Measurements from ENCODE around the gene PLCL1.

PLCL1 gene

DNA sequence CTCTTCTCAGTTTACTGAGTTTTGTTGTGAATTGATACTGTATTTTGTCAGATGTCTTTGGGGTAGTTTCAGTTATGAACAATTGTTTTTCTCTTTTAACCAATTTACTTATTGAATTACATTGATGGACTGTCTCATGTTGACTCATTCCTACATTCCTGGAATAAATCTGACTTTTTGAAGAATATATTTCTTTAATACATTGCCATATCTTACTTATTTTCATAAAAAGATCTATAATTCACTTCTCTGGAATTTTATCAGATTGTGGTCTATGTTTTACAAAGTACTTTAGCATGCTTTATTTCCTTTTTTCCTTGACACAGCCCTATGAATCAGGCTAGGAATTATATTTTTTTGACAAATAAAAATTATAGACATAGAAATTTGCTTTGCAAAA is 268.3 kb downstream of the PLCL1 start:
- H3K36me3 ChIP-seq (ENCODE audit: insufficient read depth, low read length), result no peaks in the 10 kb centered on the region
- no peaks in the 10 kb centered on the region for H3K4me1 ChIP-seq (ENCODE audit: insufficient read depth, low read length)
- H3K27me3 ChIP-seq (ENCODE audit: control insufficient read depth in 1 of 2, insufficient read depth in 2 of 2, low read length in 2 of 2), result no peaks in the 10 kb centered on the region
- no peak overlapping the region for H3K4me3 ChIP-seq (ENCODE audit: low read depth in 1 of 2, low read length in 2 of 2)
- H3K9ac ChIP-seq (ENCODE audit: low read length), result no peak overlapping the region
- no peaks in the 10 kb centered on the region for H3K9me3 ChIP-seq (ENCODE audit: low read length)
- H3K27ac ChIP-seq (ENCODE audit: low read depth, low read length), result no peak overlapping the region

GRCh38 chr2:198073253-198073652 is 268.9 kb downstream of the PLCL1 start:
- H3K9me3 ChIP-seq (ENCODE audit: low read length), result no peaks in the 10 kb centered on the region
- H3K27me3 ChIP-seq (ENCODE audit: control insufficient read depth in 1 of 2, insufficient read depth in 2 of 2, low read length in 2 of 2), result no peaks in the 10 kb centered on the region
- H3K36me3 ChIP-seq (ENCODE audit: insufficient read depth, low read length), result no peaks in the 10 kb centered on the region
- H3K4me1 ChIP-seq (ENCODE audit: insufficient read depth, low read length), result no peaks in the 10 kb centered on the region
- no peak overlapping the region for H3K27ac ChIP-seq (ENCODE audit: low read depth, low read length)
- no peak overlapping the region for H3K9ac ChIP-seq (ENCODE audit: low read length)
- no peak overlapping the region for H3K4me3 ChIP-seq (ENCODE audit: low read depth in 1 of 2, low read length in 2 of 2)

GRCh38 chr2:198077477-198077876 is 273.1 kb downstream of the PLCL1 start:
- H3K9me3 ChIP-seq (ENCODE audit: low read length), result no peaks in the 10 kb centered on the region
- H3K27me3 ChIP-seq (ENCODE audit: control insufficient read depth in 1 of 2, insufficient read depth in 2 of 2, low read length in 2 of 2), result no peaks in the 10 kb centered on the region
- H3K36me3 ChIP-seq (ENCODE audit: insufficient read depth, low read length), result no peaks in the 10 kb centered on the region
- no peak overlapping the region for H3K9ac ChIP-seq (ENCODE audit: low read length)
- no peak overlapping the region for H3K4me3 ChIP-seq (ENCODE audit: low read depth in 1 of 2, low read length in 2 of 2)
- H3K4me1 ChIP-seq (ENCODE audit: insufficient read depth, low read length), result no peaks in the 10 kb centered on the region
- no peak overlapping the region for H3K27ac ChIP-seq (ENCODE audit: low read depth, low read length)

DNA sequence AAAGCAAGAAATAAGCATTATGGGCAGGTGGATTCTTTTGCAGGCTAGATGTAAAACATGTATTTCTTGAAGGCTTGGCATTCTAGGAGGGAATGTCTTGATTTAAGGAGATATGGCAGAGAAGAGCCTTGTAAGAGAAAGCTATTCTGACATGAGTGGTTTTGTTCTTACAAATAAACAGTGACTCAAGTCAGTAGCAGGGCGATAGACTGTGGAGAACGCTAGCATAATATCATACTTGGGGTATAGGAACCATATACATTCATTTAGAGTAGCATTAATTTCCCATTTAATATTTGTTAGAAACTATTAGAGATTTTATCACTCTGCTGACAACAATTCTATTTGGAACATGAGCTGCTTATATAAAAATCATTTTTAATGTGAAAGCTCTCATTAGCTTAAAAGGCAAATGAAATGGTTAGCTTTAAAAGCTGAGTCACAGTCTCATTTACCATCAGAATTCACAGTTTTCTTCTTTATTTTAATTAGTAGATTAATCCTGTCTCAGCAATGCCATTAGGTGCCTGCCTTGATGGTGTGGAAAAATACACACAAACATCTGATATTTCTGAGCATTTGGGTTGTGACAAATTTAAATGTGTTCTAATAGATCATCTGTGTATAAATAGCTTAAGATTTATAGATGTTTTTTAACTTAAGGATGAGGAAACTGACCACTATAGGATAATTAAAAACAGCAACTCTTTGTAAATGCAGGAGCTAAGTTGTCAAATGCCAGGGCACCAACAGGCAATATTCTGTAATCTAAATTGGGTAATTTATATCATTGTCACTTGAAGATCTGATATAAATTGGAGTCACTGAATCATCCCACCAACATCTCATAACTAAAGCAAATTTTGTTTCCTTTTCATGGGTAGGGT is 276.7 kb downstream of the PLCL1 start:
- Histone ChIP-seq H3K9ac (ENCODE audit: low read length) (no peak overlapping the region), H3K4me1 (ENCODE audit: insufficient read depth, low read length) (no peaks in the 10 kb centered on the region), H3K27me3 (ENCODE audit: control insufficient read depth in 1 of 2, insufficient read depth in 2 of 2, low read length in 2 of 2) (no peaks in the 10 kb centered on the region), H3K27ac (ENCODE audit: low read depth, low read length) (no peak overlapping the region), H3K36me3 (ENCODE audit: insufficient read depth, low read length) (no peaks in the 10 kb centered on the region), H3K9me3 (ENCODE audit: low read length) (no peaks in the 10 kb centered on the region), H3K4me3 (ENCODE audit: low read depth in 1 of 2, low read length in 2 of 2) (no peak overlapping the region)

- Histone ChIP-seq H3K36me3 (ENCODE audit: insufficient read depth, low read length) (no peaks in the 10 kb centered on the region), H3K9ac (ENCODE audit: low read length) (no peak overlapping the region), H3K4me3 (ENCODE audit: low read depth in 1 of 2, low read length in 2 of 2) (no peak overlapping the region), H3K9me3 (ENCODE audit: low read length) (no peaks in the 10 kb centered on the region), H3K4me1 (ENCODE audit: insufficient read depth, low read length) (no peaks in the 10 kb centered on the region), H3K27ac (ENCODE audit: low read depth, low read length) (no peak overlapping the region), H3K27me3 (ENCODE audit: control insufficient read depth in 1 of 2, insufficient read depth in 2 of 2, low read length in 2 of 2) (no peaks in the 10 kb centered on the region)
Observed at GRCh38 chr2:198084156-198084555, 279.8 kb downstream of the PLCL1 start.

DNA sequence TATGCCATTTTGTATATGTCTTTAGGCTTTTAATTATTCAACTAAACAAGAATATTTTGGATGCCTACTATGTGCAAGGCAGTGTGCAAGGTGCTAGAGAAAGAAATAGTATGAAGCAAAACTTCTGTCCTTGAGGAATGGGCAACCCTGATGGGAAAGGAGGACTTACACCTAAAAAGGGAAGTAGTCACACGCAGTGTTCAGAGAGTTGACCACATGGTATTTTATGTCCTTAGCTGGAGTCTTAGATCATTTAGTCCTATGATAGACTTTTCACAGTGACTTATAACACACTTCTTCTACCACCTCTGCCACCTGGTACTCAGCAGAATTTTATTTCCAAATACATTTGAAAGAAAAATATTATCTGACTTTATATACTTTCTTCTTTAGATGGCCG is 291.6 kb downstream of the PLCL1 start:
- no peaks in the 10 kb centered on the region for H3K9me3 ChIP-seq (ENCODE audit: low read length)
- no peaks in the 10 kb centered on the region for H3K27me3 ChIP-seq (ENCODE audit: control insufficient read depth in 1 of 2, insufficient read depth in 2 of 2, low read length in 2 of 2)
- peaks cover 4% of the 10 kb centered on the region for H3K4me1 ChIP-seq (ENCODE audit: insufficient read depth, low read length)
- no peak overlapping the region for H3K27ac ChIP-seq (ENCODE audit: low read depth, low read length)
- no peak overlapping the region for H3K4me3 ChIP-seq (ENCODE audit: low read depth in 1 of 2, low read length in 2 of 2)
- H3K36me3 ChIP-seq (ENCODE audit: insufficient read depth, low read length), result no peaks in the 10 kb centered on the region
- no peak overlapping the region for H3K9ac ChIP-seq (ENCODE audit: low read length)

- no peak overlapping the region for H3K9ac ChIP-seq (ENCODE audit: low read length)
- H3K36me3 ChIP-seq (ENCODE audit: insufficient read depth, low read length), result no peaks in the 10 kb centered on the region
- no peaks in the 10 kb centered on the region for H3K27me3 ChIP-seq (ENCODE audit: control insufficient read depth in 1 of 2, insufficient read depth in 2 of 2, low read length in 2 of 2)
- no peaks in the 10 kb centered on the region for H3K9me3 ChIP-seq (ENCODE audit: low read length)
- H3K4me1 ChIP-seq (ENCODE audit: insufficient read depth, low read length), result peaks cover 4% of the 10 kb centered on the region
- no peak overlapping the region for H3K4me3 ChIP-seq (ENCODE audit: low read depth in 1 of 2, low read length in 2 of 2)
- H3K27ac ChIP-seq (ENCODE audit: low read depth, low read length), result no peak overlapping the region
Observed at GRCh38 chr2:198096965-198097364, 292.6 kb downstream of the PLCL1 start.

GRCh38 chr2:198097630-198098029 is 293.2 kb downstream of the PLCL1 start:
- Histone ChIP-seq H3K9ac (ENCODE audit: low read length) (no peak overlapping the region), H3K36me3 (ENCODE audit: insufficient read depth, low read length) (no peaks in the 10 kb centered on the region), H3K27ac (ENCODE audit: low read depth, low read length) (no peak overlapping the region), H3K4me1 (ENCODE audit: insufficient read depth, low read length) (peaks cover 7% of the 10 kb centered on the region), H3K27me3 (ENCODE audit: control insufficient read depth in 1 of 2, insufficient read depth in 2 of 2, low read length in 2 of 2) (no peaks in the 10 kb centered on the region), H3K9me3 (ENCODE audit: low read length) (no peaks in the 10 kb centered on the region), H3K4me3 (ENCODE audit: low read depth in 1 of 2, low read length in 2 of 2) (no peak overlapping the region)

GRCh38 chr2:198098386-198098785 is 294.0 kb downstream of the PLCL1 start:
- Histone ChIP-seq H3K4me3 (ENCODE audit: low read depth in 1 of 2, low read length in 2 of 2) (no peak overlapping the region), H3K27ac (ENCODE audit: low read depth, low read length) (no peak overlapping the region), H3K4me1 (ENCODE audit: insufficient read depth, low read length) (peaks cover 8% of the 10 kb centered on the region), H3K9ac (ENCODE audit: low read length) (no peak overlapping the region), H3K27me3 (ENCODE audit: control insufficient read depth in 1 of 2, insufficient read depth in 2 of 2, low read length in 2 of 2) (no peaks in the 10 kb centered on the region), H3K9me3 (ENCODE audit: low read length) (no peaks in the 10 kb centered on the region), H3K36me3 (ENCODE audit: insufficient read depth, low read length) (no peaks in the 10 kb centered on the region)

DNA sequence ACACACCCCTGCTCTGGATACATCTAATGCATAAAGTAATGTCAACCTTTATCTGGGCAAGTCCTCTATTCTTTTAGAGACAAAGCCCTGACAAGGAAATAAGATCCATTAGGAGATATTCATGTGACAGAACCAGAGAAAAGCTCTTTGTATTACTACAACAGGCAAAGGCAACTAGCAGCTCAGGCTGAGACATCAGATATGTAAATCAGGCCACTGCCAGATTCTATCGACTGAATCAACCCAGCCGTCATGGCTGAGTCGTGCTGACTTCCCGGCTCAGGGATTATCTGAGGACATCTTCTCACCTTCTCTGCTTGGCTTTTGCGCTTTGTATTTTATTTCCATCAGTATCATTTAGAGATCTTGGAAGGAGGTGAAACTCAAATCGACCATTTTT is 294.5 kb downstream of the PLCL1 start:
- Histone ChIP-seq H3K4me3 (ENCODE audit: low read depth in 1 of 2, low read length in 2 of 2) (no peak overlapping the region), H3K9me3 (ENCODE audit: low read length) (no peaks in the 10 kb centered on the region), H3K27me3 (ENCODE audit: control insufficient read depth in 1 of 2, insufficient read depth in 2 of 2, low read length in 2 of 2) (no peaks in the 10 kb centered on the region), H3K4me1 (ENCODE audit: insufficient read depth, low read length) (peaks cover 8% of the 10 kb centered on the region), H3K36me3 (ENCODE audit: insufficient read depth, low read length) (no peaks in the 10 kb centered on the region), H3K9ac (ENCODE audit: low read length) (no peak overlapping the region), H3K27ac (ENCODE audit: low read depth, low read length) (no peak overlapping the region)

GRCh38 chr2:198100346-198100745 is 296.0 kb downstream of the PLCL1 start:
- Histone ChIP-seq H3K27ac (ENCODE audit: low read depth, low read length) (no peak overlapping the region), H3K9me3 (ENCODE audit: low read length) (no peaks in the 10 kb centered on the region), H3K36me3 (ENCODE audit: insufficient read depth, low read length) (no peaks in the 10 kb centered on the region), H3K27me3 (ENCODE audit: control insufficient read depth in 1 of 2, insufficient read depth in 2 of 2, low read length in 2 of 2) (no peaks in the 10 kb centered on the region), H3K4me3 (ENCODE audit: low read depth in 1 of 2, low read length in 2 of 2) (no peak overlapping the region), H3K9ac (ENCODE audit: low read length) (no peak overlapping the region), H3K4me1 (ENCODE audit: insufficient read depth, low read length) (peaks cover 8% of the 10 kb centered on the region)

- H3K4me3 ChIP-seq (ENCODE audit: low read depth in 1 of 2, low read length in 2 of 2), result no peak overlapping the region
- H3K27ac ChIP-seq (ENCODE audit: low read depth, low read length), result no peak overlapping the region
- H3K27me3 ChIP-seq (ENCODE audit: control insufficient read depth in 1 of 2, insufficient read depth in 2 of 2, low read length in 2 of 2), result no peaks in the 10 kb centered on the region
- H3K9ac ChIP-seq (ENCODE audit: low read length), result no peak overlapping the region
- H3K36me3 ChIP-seq (ENCODE audit: insufficient read depth, low read length), result no peaks in the 10 kb centered on the region
- H3K9me3 ChIP-seq (ENCODE audit: low read length), result no peaks in the 10 kb centered on the region
- H3K4me1 ChIP-seq (ENCODE audit: insufficient read depth, low read length), result peaks cover 4% of the 10 kb centered on the region
Observed at GRCh38 chr2:198101688-198102087, 297.3 kb downstream of the PLCL1 start.

Measured in muscle layer of colon (tissue), 2 donors.